ENCODE results near the gene RGMA. TPM values are rescaled to one million over a fixed set of nuclear protein-coding genes. Genes with fewer than 3 reads are reported as not detected.

The RGMA gene
- total RNA-seq, 1 donor from 2014 or later, result 6.2 TPM

- Histone ChIP-seq H3K27ac (ENCODE audit: low read depth, low read length) (no peak overlapping the region), H4K20me1 (ENCODE audit: insufficient read depth, low read length) (no peaks in the 10 kb centered on the region), H3K4me2 (ENCODE audit: low read length) (no peak overlapping the region), H3K9ac (ENCODE audit: low read length) (no peak overlapping the region), H2AFZ (ENCODE audit: low read depth, low read length) (no peak overlapping the region), H3K27me3 (ENCODE audit: insufficient read depth, low read length) (no peaks in the 10 kb centered on the region), H3K4me3 (ENCODE audit: insufficient read depth, low read depth, low read length) (no peak overlapping the region), H3K4me1 (ENCODE audit: insufficient read depth, low read length) (no peaks in the 10 kb centered on the region), H3K36me3 (ENCODE audit: insufficient read depth, low read length) (no peaks in the 10 kb centered on the region), H3K9me3 (ENCODE audit: insufficient read depth, low read depth, low read length) (peaks cover 3% of the 10 kb centered on the region), H3K79me2 (ENCODE audit: insufficient read depth, low read length) (no peaks in the 10 kb centered on the region)
- Mint-ChIP-seq H3K9me3 (ENCODE audit: unreplicated experiment) (no peaks in the 10 kb centered on the region), H3K27me3 (ENCODE audit: low read depth, unreplicated experiment) (peaks cover 9% of the 10 kb centered on the region), H3K27ac (ENCODE audit: unreplicated experiment) (no peak overlapping the region), H3K36me3 (ENCODE audit: low read depth, unreplicated experiment) (peaks cover 2% of the 10 kb centered on the region), H3K4me3 (ENCODE audit: unreplicated experiment) (no peak overlapping the region), H3K4me1 (ENCODE audit: low read depth, unreplicated experiment) (no peaks in the 10 kb centered on the region)
- TF ChIP-seq CTCF (IDR thresholded peaks at IDR 0.05; ENCODE audit: insufficient read depth, low read depth, low read length) (no peak), EZH2 (IDR thresholded peaks at IDR 0.05; ENCODE audit: insufficient read depth, low read length) (no peak)
- DNase-seq (ENCODE audit: low read depth), result no peak
- FAIRE-seq, result no peak
Measured at GRCh38 chr15:93105485-93105884, 16.5 kb upstream of the RGMA start.

- Mint-ChIP-seq H3K4me1 (ENCODE audit: low read depth, unreplicated experiment) (no peaks in the 10 kb centered on the region), H3K27me3 (ENCODE audit: low read depth, unreplicated experiment) (peaks cover 9% of the 10 kb centered on the region), H3K9me3 (ENCODE audit: unreplicated experiment) (no peaks in the 10 kb centered on the region), H3K27ac (ENCODE audit: unreplicated experiment) (no peak overlapping the region), H3K36me3 (ENCODE audit: low read depth, unreplicated experiment) (peaks cover 2% of the 10 kb centered on the region), H3K4me3 (ENCODE audit: unreplicated experiment) (no peak overlapping the region)
- peaks cover 3% of the 10 kb centered on the region for H3K9me3 ChIP-seq (ENCODE audit: insufficient read depth, low read depth, low read length)
- no peak overlapping the region for H3K9ac ChIP-seq (ENCODE audit: low read length)
- H3K4me3 ChIP-seq (ENCODE audit: insufficient read depth, low read depth, low read length), result no peak overlapping the region
- no peak overlapping the region for H3K27ac ChIP-seq (ENCODE audit: low read depth, low read length)
- no peak for TF ChIP-seq CTCF (IDR thresholded peaks at IDR 0.05; ENCODE audit: insufficient read depth, low read depth, low read length)
- TF ChIP-seq EZH2 (IDR thresholded peaks at IDR 0.05; ENCODE audit: insufficient read depth, low read length), result no peak
- H2AFZ ChIP-seq (ENCODE audit: low read depth, low read length), result no peak overlapping the region
- H3K27me3 ChIP-seq (ENCODE audit: insufficient read depth, low read length), result no peaks in the 10 kb centered on the region
- H3K4me2 ChIP-seq (ENCODE audit: low read length), result no peak overlapping the region
- no peaks in the 10 kb centered on the region for H3K36me3 ChIP-seq (ENCODE audit: insufficient read depth, low read length)
- H4K20me1 ChIP-seq (ENCODE audit: insufficient read depth, low read length), result no peaks in the 10 kb centered on the region
- no peaks in the 10 kb centered on the region for H3K79me2 ChIP-seq (ENCODE audit: insufficient read depth, low read length)
- DNase-seq (ENCODE audit: low read depth) (no peak), FAIRE-seq (no peak)
- no peaks in the 10 kb centered on the region for H3K4me1 ChIP-seq (ENCODE audit: insufficient read depth, low read length)
Measured at GRCh38 chr15:93103823-93104222, 14.8 kb upstream of the RGMA start.

GRCh38 chr15:93102211-93102610, 13.2 kb upstream of the RGMA start:
- no peaks in the 10 kb centered on the region for H3K79me2 ChIP-seq (ENCODE audit: insufficient read depth, low read length)
- no peaks in the 10 kb centered on the region for H3K4me1 Mint-ChIP-seq (ENCODE audit: low read depth, unreplicated experiment)
- no peaks in the 10 kb centered on the region for H4K20me1 ChIP-seq (ENCODE audit: insufficient read depth, low read length)
- no peak overlapping the region for H3K4me3 Mint-ChIP-seq (ENCODE audit: unreplicated experiment)
- no peaks in the 10 kb centered on the region for H3K4me1 ChIP-seq (ENCODE audit: insufficient read depth, low read length)
- H3K36me3 ChIP-seq (ENCODE audit: insufficient read depth, low read length), result no peaks in the 10 kb centered on the region
- H3K9me3 Mint-ChIP-seq (ENCODE audit: unreplicated experiment), result peaks cover 4% of the 10 kb centered on the region
- no peaks in the 10 kb centered on the region for H3K27me3 ChIP-seq (ENCODE audit: insufficient read depth, low read length)
- peaks cover 5% of the 10 kb centered on the region for H3K27me3 Mint-ChIP-seq (ENCODE audit: low read depth, unreplicated experiment)
- H2AFZ ChIP-seq (ENCODE audit: low read depth, low read length), result no peak overlapping the region
- no peak for TF ChIP-seq CTCF (IDR thresholded peaks at IDR 0.05; ENCODE audit: insufficient read depth, low read depth, low read length)
- H3K4me2 ChIP-seq (ENCODE audit: low read length), result no peak overlapping the region
- H3K36me3 Mint-ChIP-seq (ENCODE audit: low read depth, unreplicated experiment), result peaks cover 4% of the 10 kb centered on the region
- H3K27ac ChIP-seq (ENCODE audit: low read depth, low read length), result no peak overlapping the region
- H3K27ac Mint-ChIP-seq (ENCODE audit: unreplicated experiment), result no peak overlapping the region
- H3K9me3 ChIP-seq (ENCODE audit: insufficient read depth, low read depth, low read length), result peaks cover 1% of the 10 kb centered on the region
- DNase-seq (ENCODE audit: low read depth), result no peak
- H3K9ac ChIP-seq (ENCODE audit: low read length), result no peak overlapping the region
- no peak overlapping the region for H3K4me3 ChIP-seq (ENCODE audit: insufficient read depth, low read depth, low read length)
- FAIRE-seq, result no peak
